Bronchial epithelial cell (primary cell): Measurements from ENCODE around the gene MLH1. TPM values are rescaled to one million over a fixed set of nuclear protein-coding genes. Genes with fewer than 3 reads are reported as not detected.
A peak's percentile ranks its signal among the peaks of the same experiment; 100 is the strongest.
"Not testable (repeated sequence)": the region's sequence is repeated elsewhere in the genome, so short reads cannot be mapped to it uniquely, and the experiment has no call there.

ENCODE experiments used
- DNase-seq: peaks from one replicate; pipeline ENCODE4 v3.0.0-alpha.2; 2010; ENCODE audit warnings: low read depth
- FAIRE-seq: peaks from 2 replicates; lab custom pipeline; 2011; peaks lifted over from hg19 to GRCh38; lab: Jason Lieb, UNC
- H3K27me3 ChIP-seq: 2 replicates; pipeline ENCODE4 v1.5.1; 2011; ENCODE audit warnings: low read length; ENCODE audit not compliant: control insufficient read depth, insufficient read depth
- H3K36me3 ChIP-seq: 2 replicates; pipeline ENCODE4 v1.5.1; 2011; ENCODE audit warnings: low read length; ENCODE audit not compliant: control insufficient read depth, insufficient read depth
- H3K4me3 ChIP-seq: 2 replicates; pipeline ENCODE4 v1.5.1; 2011; ENCODE audit warnings: mild to moderate bottlenecking, low read depth, low read length, control low read depth
- total RNA-seq: library from RNA; depleted of rRNA; stranded (reverse); fragments of >200 nt; gene quantifications from 2 replicates; pipeline ENCODE4 v1.2.1, GENCODE V29; 2014
- TF ChIP-seq, protein P1 (sequence below): IDR thresholded peaks from 2 replicates; pipeline ENCODE4 v1.5.1; 2011; ENCODE audit warnings: mild to moderate bottlenecking, moderate library complexity, low read length, control low read depth, inconsistent platforms; ENCODE audit not compliant: insufficient read depth, severe bottlenecking

MLH1 gene
- 28.7 and 31.0 TPM in 2 replicates for total RNA-seq

DNA sequence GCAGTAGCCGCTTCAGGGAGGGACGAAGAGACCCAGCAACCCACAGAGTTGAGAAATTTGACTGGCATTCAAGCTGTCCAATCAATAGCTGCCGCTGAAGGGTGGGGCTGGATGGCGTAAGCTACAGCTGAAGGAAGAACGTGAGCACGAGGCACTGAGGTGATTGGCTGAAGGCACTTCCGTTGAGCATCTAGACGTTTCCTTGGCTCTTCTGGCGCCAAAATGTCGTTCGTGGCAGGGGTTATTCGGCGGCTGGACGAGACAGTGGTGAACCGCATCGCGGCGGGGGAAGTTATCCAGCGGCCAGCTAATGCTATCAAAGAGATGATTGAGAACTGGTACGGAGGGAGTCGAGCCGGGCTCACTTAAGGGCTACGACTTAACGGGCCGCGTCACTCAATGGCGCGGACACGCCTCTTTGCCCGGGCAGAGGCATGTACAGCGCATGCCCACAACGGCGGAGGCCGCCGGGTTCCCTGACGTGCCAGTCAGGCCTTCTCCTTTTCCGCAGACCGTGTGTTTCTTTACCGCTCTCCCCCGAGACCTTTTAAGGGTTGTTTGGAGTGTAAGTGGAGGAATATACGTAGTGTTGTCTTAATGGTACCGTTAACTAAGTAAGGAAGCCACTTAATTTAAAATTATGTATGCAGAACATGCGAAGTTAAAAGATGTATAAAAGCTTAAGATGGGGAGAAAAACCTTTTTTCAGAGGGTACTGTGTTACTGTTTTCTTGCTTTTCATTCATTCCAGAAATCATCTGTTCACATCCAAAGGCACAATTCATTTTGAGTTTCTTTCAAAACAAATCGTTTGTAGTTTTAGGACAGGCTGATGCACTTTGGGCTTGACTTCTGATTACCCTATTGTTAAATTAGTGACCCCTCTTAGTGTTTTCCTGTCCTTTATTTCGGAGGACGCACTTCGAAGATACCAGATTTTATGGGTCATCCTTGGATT lies at the start of gene MLH1:
Gene MLH1 (plus strand): TSS at position 193 of the 958 bp plus-strand sequence. CDS start 30 bp downstream, at position 223.
- Histone ChIP-seq H3K27me3 (no peaks in the 10 kb centered on the region), H3K36me3 (peaks cover 2% of the 10 kb centered on the region), H3K4me3 (peak within 1 kb of the TSS; percentile 55)
- FAIRE-seq (no peak), DNase-seq (peak; percentile 100)
- TF ChIP-seq, protein P1, sequence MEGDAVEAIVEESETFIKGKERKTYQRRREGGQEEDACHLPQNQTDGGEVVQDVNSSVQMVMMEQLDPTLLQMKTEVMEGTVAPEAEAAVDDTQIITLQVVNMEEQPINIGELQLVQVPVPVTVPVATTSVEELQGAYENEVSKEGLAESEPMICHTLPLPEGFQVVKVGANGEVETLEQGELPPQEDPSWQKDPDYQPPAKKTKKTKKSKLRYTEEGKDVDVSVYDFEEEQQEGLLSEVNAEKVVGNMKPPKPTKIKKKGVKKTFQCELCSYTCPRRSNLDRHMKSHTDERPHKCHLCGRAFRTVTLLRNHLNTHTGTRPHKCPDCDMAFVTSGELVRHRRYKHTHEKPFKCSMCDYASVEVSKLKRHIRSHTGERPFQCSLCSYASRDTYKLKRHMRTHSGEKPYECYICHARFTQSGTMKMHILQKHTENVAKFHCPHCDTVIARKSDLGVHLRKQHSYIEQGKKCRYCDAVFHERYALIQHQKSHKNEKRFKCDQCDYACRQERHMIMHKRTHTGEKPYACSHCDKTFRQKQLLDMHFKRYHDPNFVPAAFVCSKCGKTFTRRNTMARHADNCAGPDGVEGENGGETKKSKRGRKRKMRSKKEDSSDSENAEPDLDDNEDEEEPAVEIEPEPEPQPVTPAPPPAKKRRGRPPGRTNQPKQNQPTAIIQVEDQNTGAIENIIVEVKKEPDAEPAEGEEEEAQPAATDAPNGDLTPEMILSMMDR, result no peak

DNA sequence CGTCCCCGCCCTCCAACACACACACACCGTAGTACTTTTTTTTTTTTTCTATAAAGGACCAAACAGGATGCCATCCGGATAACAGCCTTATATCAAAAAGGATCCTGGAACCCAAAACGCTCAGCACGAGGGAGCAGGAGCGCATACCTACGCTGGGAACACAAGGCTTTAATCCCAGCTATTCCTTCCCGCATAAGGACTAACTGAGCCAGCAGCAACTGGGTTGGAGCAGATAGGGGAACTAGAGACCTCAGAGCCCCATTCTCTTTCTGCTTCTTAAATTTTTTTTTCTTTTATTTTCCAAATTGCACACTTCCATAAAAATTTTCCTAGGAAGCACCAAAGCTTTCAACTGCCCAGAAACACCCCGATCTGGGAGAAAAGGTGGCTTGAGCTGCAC lies 49.7 kb upstream of the MLH1 start:
- Histone ChIP-seq H3K36me3 (no peaks in the 10 kb centered on the region), H3K4me3 (peak overlapping the region; percentile 59), H3K27me3 (no peaks in the 10 kb centered on the region)
- FAIRE-seq (no peak), DNase-seq (no peak)
- TF ChIP-seq, protein P1, result no peak

DNA sequence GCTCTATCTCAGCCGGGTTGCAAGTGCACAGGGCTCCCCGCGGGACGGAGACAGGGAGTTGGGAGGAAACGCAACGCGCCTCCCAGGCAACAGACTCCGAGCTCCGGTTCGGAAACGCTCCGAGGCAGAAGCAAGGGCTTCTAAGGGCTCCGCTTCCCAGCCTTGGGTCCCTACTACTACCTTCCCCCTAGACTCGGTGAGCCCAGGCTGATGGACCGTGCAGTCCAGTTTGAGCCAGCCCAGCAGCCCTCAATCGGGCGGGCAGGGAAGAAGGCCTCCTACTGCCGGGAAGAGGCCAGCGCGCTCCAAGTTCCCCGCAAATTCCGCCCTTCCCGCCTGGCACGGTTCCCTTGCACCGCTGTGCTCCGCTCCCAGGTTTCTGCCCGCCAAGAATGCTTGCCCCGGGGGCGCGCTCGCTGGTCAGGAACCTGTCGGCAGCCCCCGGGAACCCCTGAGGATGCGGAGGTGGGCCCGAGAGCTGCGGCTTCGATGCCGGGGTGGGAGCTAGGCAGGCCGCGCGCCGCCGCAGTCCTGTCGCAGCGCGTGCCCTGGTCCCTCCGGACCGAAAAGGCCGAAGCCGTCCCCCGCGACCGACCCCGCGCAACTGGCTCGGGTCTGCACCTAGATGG lies 49.2 kb upstream of the MLH1 start:
- DNase-seq (peak; percentile 16), FAIRE-seq (no peak)
- Histone ChIP-seq H3K27me3 (no peaks in the 10 kb centered on the region), H3K36me3 (no peaks in the 10 kb centered on the region), H3K4me3 (peak overlapping the region; percentile 59)
- TF ChIP-seq, protein P1, result no peak

DNA sequence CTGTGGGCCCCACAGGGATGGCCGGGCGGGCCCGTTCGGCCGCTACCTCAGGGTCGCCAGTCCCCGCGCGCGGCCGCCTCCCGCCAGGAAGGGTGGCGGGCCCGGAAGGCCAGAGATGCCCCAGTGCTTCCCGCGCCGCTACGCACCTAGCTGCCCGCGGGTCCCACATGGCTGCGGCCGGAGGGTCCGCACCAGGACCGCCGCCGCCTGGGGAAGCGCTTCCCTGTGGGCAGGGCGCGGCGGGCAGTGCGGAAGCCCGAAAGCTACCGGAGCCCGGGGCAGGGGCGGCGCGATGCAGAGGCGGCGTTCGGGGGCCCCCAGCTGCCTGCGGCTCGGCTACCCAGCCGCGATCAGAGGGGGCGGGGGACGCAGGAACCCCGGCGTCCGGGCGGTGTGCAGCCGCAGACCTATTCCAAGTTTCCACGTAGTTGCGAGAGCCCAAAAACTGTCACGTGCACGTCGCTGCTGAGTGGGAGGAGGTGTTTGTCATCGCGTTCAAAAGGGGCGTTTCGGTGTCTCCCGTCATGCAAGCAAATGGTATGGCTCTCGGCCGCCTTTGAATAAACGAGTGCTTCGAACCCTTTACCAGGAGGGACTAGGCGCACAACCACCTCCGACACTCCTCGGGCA lies 48.6 kb upstream of the MLH1 start, which contains the start of gene TRANK1:
Gene TRANK1 (minus strand): TSS at position 414 of the 630 bp plus-strand sequence. CDS start 245 bp downstream, at position 169.
- H3K27me3 ChIP-seq, result no peaks in the 10 kb centered on the region
- no peaks in the 10 kb centered on the region for H3K36me3 ChIP-seq
- TF ChIP-seq, protein P1, result no peak
- H3K4me3 ChIP-seq, result peak within 1 kb of the TSS; percentile 59
- DNase-seq (no peak), FAIRE-seq (no peak)

DNA sequence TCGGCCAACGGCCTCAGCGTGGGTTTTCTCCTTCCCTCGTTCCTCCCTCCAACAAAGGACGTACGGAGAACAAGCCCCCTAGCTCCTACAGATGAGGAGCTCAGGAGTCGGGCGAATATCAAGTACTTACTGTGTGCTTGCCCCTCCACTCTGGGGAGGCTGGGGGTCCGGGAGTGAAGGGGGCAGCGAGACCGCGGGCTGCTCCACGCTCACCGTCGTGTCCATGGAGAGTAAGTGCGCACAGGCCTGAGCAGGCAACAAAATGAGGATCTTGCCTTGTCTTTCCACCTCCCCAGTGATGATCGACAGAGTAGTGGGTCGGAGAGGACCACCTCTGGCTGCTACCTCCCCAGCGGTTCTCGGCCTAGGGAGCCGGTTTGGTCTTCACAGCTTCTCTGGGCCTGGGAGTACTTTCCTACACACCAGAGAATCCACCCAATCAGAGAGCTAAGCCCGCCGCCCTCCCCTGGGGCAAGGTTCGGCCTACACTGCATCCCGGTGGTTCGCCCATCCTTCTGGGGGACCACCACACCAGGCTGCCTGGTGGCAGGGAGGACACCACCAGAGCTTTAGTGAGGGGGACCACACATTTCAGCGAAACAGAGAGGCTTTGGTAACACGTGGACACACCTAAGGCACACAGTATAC lies 47.9 kb upstream of the MLH1 start:
- DNase-seq, result no peak

DNA sequence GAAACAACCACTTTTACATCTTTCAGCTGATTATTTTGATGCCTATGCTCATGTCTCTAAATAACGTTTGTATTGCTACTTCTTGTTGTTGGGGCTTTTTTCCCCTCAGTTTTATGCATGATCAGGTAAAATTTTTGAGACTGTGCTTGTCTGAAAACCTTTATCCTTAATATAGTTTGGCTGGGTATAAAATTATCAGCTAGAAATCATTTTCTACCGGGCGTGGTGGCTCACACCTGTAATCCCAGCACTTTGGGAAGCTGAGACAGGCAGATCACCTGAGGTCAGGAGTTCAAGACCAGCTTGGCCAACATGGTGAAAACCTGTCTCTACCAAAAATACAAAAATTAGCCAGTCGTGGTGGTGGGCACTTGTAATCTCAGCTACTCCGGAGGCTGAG lies 45.5 kb upstream of the MLH1 start:
- DNase-seq, H3K36me3 ChIP-seq, H3K27me3 ChIP-seq, FAIRE-seq, H3K4me3 ChIP-seq: not testable (repeated sequence)

More for the DNA sequence above, 47.9 kb upstream of the MLH1 start:
- no peaks in the 10 kb centered on the region for H3K27me3 ChIP-seq
- no peak overlapping the region for H3K4me3 ChIP-seq
- no peak for FAIRE-seq
- TF ChIP-seq, protein P1, result no peak
- no peaks in the 10 kb centered on the region for H3K36me3 ChIP-seq
